GOT3 (cell line): ENCODE measurements around the gene OSMR.
"Not testable (repeated sequence)": the region's sequence is repeated elsewhere in the genome, so short reads cannot be mapped to it uniquely, and the experiment has no call there.

Experiments used
- DNase-seq: peaks from one replicate; lab custom pipeline; 2025; ENCODE audit warnings: mixed read lengths; lab: John Stamatoyannopoulos, UW

OSMR gene

GRCh38 chr5:38831117-38831516 lies 14.7 kb upstream of the OSMR start:
- DNase-seq = no peak

- no peak for DNase-seq
Measured at GRCh38 chr5:38831909-38832308, 13.9 kb upstream of the OSMR start.

GRCh38 chr5:38832810-38833209 lies 13.0 kb upstream of the OSMR start:
- DNase-seq = no peak

- no peak for DNase-seq
Measured at GRCh38 chr5:38835887-38836286, 9.9 kb upstream of the OSMR start.

- no peak for DNase-seq
Measured at GRCh38 chr5:38837416-38837815, 8.4 kb upstream of the OSMR start.

- no peak for DNase-seq
Measured at GRCh38 chr5:38837932-38838331, 7.9 kb upstream of the OSMR start.

- DNase-seq = no peak
Measured at GRCh38 chr5:38843665-38844064, 2.1 kb upstream of the OSMR start.

- no peak for DNase-seq
Measured at GRCh38 chr5:38846379-38847011, 683 bp downstream of the OSMR start.

GRCh38 chr5:38847559-38848347 lies 1.9 kb downstream of the OSMR start:
- DNase-seq = no peak

GRCh38 chr5:38848637-38849036 lies 2.8 kb downstream of the OSMR start:
- no peak for DNase-seq

GRCh38 chr5:38851640-38852039 lies 5.8 kb downstream of the OSMR start:
- DNase-seq = not testable (repeated sequence)

GRCh38 chr5:38853753-38854470 lies 8.1 kb downstream of the OSMR start:
- DNase-seq = no peak

- no peak for DNase-seq
Measured at GRCh38 chr5:38854907-38855306, 9.1 kb downstream of the OSMR start.

GRCh38 chr5:38856660-38857059 lies 10.8 kb downstream of the OSMR start:
- DNase-seq = no peak

GRCh38 chr5:38858839-38859238 lies 13.0 kb downstream of the OSMR start:
- DNase-seq = no peak

- DNase-seq = not testable (repeated sequence)
Measured at GRCh38 chr5:38861986-38862770, 16.4 kb downstream of the OSMR start.

- DNase-seq = no peak
Measured at GRCh38 chr5:38866362-38867031, 20.7 kb downstream of the OSMR start.

- DNase-seq = no peak
Measured at GRCh38 chr5:38867032-38867398, 21.2 kb downstream of the OSMR start.

- no peak for DNase-seq
Measured at GRCh38 chr5:38867416-38867815, 21.6 kb downstream of the OSMR start.

- DNase-seq = no peak
Measured at GRCh38 chr5:38870595-38870994, 24.8 kb downstream of the OSMR start.

GRCh38 chr5:38871058-38871605 lies 25.3 kb downstream of the OSMR start:
- DNase-seq = no peak
